HCT116 (cell line): ENCODE data around the gene CCZ1.
"Not testable (repeated sequence)": the region's sequence is repeated elsewhere in the genome, so short reads cannot be mapped to it uniquely, and the experiment has no call there.

Experiments used
- EGR1 ChIP-seq: IDR thresholded peaks from 2 replicates; pipeline ENCODE4 v1.6.1; 2012; ENCODE audit warnings: low read depth
- EZH2 ChIP-seq: fragments of 200-600 bp; sonication (generic); IDR thresholded peaks from 2 replicates; pipeline ENCODE4 v1.6.1; 2017; ENCODE audit warnings: antibody characterized with exemption, mixed run types
- EZH2phosphoT487 ChIP-seq: fragments of 200-600 bp; IDR thresholded peaks from 2 replicates; pipeline ENCODE4 v1.6.1; 2018; ENCODE audit warnings: antibody characterized with exemption, borderline replicate concordance
- POLR2A ChIP-seq: IDR thresholded peaks from 2 replicates; pipeline ENCODE4 v1.7.0; 2011; ENCODE audit warnings: borderline replicate concordance; ENCODE audit not compliant: insufficient read depth, insufficient read length; ENCODE audit errors: extremely low read depth
- POLR2AphosphoS5 ChIP-seq: IDR thresholded peaks from 2 replicates; pipeline ENCODE4 v1.6.1; 2011; ENCODE audit warnings: mild to moderate bottlenecking, low read depth, low read length, moderate library complexity
- SIN3A ChIP-seq: IDR thresholded peaks from 2 replicates; pipeline ENCODE4 v1.6.1; 2012; ENCODE audit warnings: low read depth
- SP1 ChIP-seq: IDR thresholded peaks from 2 replicates; pipeline ENCODE4 v1.6.1; 2012; ENCODE audit warnings: low read depth
- SRF ChIP-seq: IDR thresholded peaks from 2 replicates; pipeline ENCODE4 v1.6.1; 2012; ENCODE audit warnings: low read depth
- YY1 ChIP-seq: IDR thresholded peaks from 2 replicates; pipeline ENCODE4 v1.6.1; 2011; ENCODE audit warnings: low read length, low read depth, moderate library complexity, mild to moderate bottlenecking; ENCODE audit not compliant: insufficient replicate concordance; ENCODE audit errors: extremely low read depth
- TF ChIP-seq, protein P1 (sequence below), 3 experiments: fragments of 200-600 bp in 1 of 3; sonication (generic) in 1 of 3; IDR thresholded peaks in 2 of 3; conservative IDR thresholded peaks in 1 of 3; 2 replicates each; pipeline ENCODE4 v1.5.1; 2012 to 2017; ENCODE audit warnings: low read depth in 2 of 3, low read length in 2 of 3, antibody characterized with exemption in 1 of 3, borderline replicate concordance in 1 of 3, control low read depth in 1 of 3, mild to moderate bottlenecking in 1 of 3, mixed read lengths in 1 of 3, mixed run types in 1 of 3, moderate library complexity in 1 of 3; ENCODE audit not compliant: insufficient read depth in 1 of 3
- TF ChIP-seq, protein P2 (sequence below): IDR thresholded peaks from 2 replicates; pipeline ENCODE4 v1.6.1; 2012; ENCODE audit warnings: low read depth

DNA sequence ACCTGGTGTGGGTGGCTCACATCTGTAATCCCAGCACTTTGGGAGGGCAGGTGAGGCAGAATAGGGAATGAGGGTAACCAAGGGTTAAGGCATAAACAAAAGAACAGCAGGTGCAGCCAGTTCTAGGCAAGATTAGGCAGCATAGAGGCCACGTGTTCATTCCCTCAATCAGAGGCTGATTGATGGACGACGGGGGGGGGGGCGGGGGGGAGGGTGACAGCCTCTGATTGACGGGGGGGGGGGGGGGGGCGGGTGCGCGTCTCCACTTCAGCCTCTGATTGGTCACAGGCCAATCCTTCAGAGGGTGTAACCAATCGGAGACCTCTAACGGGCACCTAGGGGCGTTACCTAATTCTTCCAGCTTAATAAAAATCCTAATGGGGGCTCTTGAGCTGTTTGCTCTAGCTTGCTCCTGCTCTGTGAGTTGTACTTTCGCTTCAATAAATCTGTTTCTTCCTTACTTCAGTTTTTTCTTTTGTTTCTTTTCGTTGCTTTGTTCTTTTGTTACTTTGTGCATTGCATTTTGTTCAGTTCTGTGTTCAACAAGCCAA lies 1.1 kb upstream of the CCZ1 start:
- not testable (repeated sequence) for TF ChIP-seq SP1, EZH2, POLR2A, POLR2AphosphoS5, SRF, EZH2phosphoT487, YY1, SIN3A, EGR1
- TF ChIP-seq, protein P1, sequence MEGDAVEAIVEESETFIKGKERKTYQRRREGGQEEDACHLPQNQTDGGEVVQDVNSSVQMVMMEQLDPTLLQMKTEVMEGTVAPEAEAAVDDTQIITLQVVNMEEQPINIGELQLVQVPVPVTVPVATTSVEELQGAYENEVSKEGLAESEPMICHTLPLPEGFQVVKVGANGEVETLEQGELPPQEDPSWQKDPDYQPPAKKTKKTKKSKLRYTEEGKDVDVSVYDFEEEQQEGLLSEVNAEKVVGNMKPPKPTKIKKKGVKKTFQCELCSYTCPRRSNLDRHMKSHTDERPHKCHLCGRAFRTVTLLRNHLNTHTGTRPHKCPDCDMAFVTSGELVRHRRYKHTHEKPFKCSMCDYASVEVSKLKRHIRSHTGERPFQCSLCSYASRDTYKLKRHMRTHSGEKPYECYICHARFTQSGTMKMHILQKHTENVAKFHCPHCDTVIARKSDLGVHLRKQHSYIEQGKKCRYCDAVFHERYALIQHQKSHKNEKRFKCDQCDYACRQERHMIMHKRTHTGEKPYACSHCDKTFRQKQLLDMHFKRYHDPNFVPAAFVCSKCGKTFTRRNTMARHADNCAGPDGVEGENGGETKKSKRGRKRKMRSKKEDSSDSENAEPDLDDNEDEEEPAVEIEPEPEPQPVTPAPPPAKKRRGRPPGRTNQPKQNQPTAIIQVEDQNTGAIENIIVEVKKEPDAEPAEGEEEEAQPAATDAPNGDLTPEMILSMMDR (IDR thresholded peaks at IDR 0.05 in 2 of 3, conservative IDR thresholded peaks at IDR 0.05 in 1 of 3; ENCODE audit: borderline replicate concordance in 1 of 3, insufficient read depth in 1 of 3, low read depth in 2 of 3, low read length in 2 of 3) = not testable (repeated sequence)
- TF ChIP-seq, protein P2, sequence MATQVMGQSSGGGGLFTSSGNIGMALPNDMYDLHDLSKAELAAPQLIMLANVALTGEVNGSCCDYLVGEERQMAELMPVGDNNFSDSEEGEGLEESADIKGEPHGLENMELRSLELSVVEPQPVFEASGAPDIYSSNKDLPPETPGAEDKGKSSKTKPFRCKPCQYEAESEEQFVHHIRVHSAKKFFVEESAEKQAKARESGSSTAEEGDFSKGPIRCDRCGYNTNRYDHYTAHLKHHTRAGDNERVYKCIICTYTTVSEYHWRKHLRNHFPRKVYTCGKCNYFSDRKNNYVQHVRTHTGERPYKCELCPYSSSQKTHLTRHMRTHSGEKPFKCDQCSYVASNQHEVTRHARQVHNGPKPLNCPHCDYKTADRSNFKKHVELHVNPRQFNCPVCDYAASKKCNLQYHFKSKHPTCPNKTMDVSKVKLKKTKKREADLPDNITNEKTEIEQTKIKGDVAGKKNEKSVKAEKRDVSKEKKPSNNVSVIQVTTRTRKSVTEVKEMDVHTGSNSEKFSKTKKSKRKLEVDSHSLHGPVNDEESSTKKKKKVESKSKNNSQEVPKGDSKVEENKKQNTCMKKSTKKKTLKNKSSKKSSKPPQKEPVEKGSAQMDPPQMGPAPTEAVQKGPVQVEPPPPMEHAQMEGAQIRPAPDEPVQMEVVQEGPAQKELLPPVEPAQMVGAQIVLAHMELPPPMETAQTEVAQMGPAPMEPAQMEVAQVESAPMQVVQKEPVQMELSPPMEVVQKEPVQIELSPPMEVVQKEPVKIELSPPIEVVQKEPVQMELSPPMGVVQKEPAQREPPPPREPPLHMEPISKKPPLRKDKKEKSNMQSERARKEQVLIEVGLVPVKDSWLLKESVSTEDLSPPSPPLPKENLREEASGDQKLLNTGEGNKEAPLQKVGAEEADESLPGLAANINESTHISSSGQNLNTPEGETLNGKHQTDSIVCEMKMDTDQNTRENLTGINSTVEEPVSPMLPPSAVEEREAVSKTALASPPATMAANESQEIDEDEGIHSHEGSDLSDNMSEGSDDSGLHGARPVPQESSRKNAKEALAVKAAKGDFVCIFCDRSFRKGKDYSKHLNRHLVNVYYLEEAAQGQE = not testable (repeated sequence)
